Measurements from ENCODE around the gene MAGI1.
"Not testable (repeated sequence)": the region's sequence is repeated elsewhere in the genome, so short reads cannot be mapped to it uniquely, and the experiment has no call there.

Gene MAGI1

GRCh38 chr3:65548848-65549625 lies 489.7 kb downstream of the MAGI1 start:
- DNase-seq = no peak

GRCh38 chr3:65545429-65545828 lies 493.3 kb downstream of the MAGI1 start:
- peak; percentile 71 for DNase-seq

GRCh38 chr3:65543391-65543790 lies 495.3 kb downstream of the MAGI1 start:
- DNase-seq = not testable (repeated sequence)

GRCh38 chr3:65540666-65541065 lies 498.1 kb downstream of the MAGI1 start:
- no peak for DNase-seq

GRCh38 chr3:65539616-65540015 lies 499.1 kb downstream of the MAGI1 start:
- no peak for DNase-seq

- DNase-seq = no peak
Observed at GRCh38 chr3:65538101-65538500, 500.6 kb downstream of the MAGI1 start.

GRCh38 chr3:65537109-65537508 lies 501.6 kb downstream of the MAGI1 start:
- DNase-seq = no peak

- DNase-seq = no peak
Observed at GRCh38 chr3:65535260-65535659, 503.5 kb downstream of the MAGI1 start.

- no peak for DNase-seq
Observed at GRCh38 chr3:65534805-65535204, 503.9 kb downstream of the MAGI1 start.

- DNase-seq = no peak
Observed at GRCh38 chr3:65532749-65533148, 506.0 kb downstream of the MAGI1 start.

- no peak for DNase-seq
Observed at GRCh38 chr3:65532215-65532614, 506.5 kb downstream of the MAGI1 start.

- no peak for DNase-seq
Observed at GRCh38 chr3:65531499-65531898, 507.2 kb downstream of the MAGI1 start.

GRCh38 chr3:65526656-65527055 lies 512.1 kb downstream of the MAGI1 start:
- no peak for DNase-seq

- DNase-seq = no peak
Observed at GRCh38 chr3:65524584-65524983, 514.1 kb downstream of the MAGI1 start.

GRCh38 chr3:65523878-65524277 lies 514.8 kb downstream of the MAGI1 start:
- DNase-seq = no peak

GRCh38 chr3:65521032-65521431 lies 517.7 kb downstream of the MAGI1 start:
- DNase-seq = no peak

GRCh38 chr3:65516998-65517397 lies 521.7 kb downstream of the MAGI1 start:
- DNase-seq = no peak

- DNase-seq = not testable (repeated sequence)
Observed at GRCh38 chr3:65514317-65514716, 524.4 kb downstream of the MAGI1 start.

GRCh38 chr3:65509423-65509794 lies 529.3 kb downstream of the MAGI1 start:
- DNase-seq = not testable (repeated sequence)

GRCh38 chr3:65508750-65509422 lies 529.8 kb downstream of the MAGI1 start:
- no peak for DNase-seq

- no peak for DNase-seq
Observed at GRCh38 chr3:65507437-65507836, 531.3 kb downstream of the MAGI1 start.

GRCh38 chr3:65503776-65504175 lies 534.9 kb downstream of the MAGI1 start:
- DNase-seq = no peak

GRCh38 chr3:65502526-65502925 lies 536.2 kb downstream of the MAGI1 start:
- no peak for DNase-seq
